Thoracic aorta (tissue), 2 donors: ENCODE data around the gene FBLN5. TPM values are rescaled to one million over a fixed set of nuclear protein-coding genes. Genes with fewer than 3 reads are reported as not detected.
"Not testable (repeated sequence)": the region's sequence is repeated elsewhere in the genome, so short reads cannot be mapped to it uniquely, and the experiment has no call there.

ENCODE experiments used
- ATAC-seq: fragments of 150-250 bp; one replicate; pipeline ENCODE4 v1.8.0; 2017; ENCODE audit warnings: low read depth; ENCODE audit not compliant: insufficient number of reproducible peaks, low FRiP score
- DNase-seq: peaks from one replicate; pipeline ENCODE4 v3.0.0-alpha.2; 2020; ENCODE audit warnings: low spot score
- H3K27ac ChIP-seq, 2 donors: fragments of 200-600 bp; sonication (generic); 1 replicate in 1 of 2; 2 replicates in 1 of 2; pipeline ENCODE4 v1.5.1; 2016; ENCODE audit warnings: mild to moderate bottlenecking in 2 of 2, moderate library complexity in 2 of 2
- H3K27me3 ChIP-seq: fragments of 200-600 bp; sonication (generic); replicated peaks from 2 replicates; pipeline ENCODE4 v1.6.0; 2016; ENCODE audit warnings: mild to moderate bottlenecking; ENCODE audit not compliant: insufficient read depth
- H3K36me3 ChIP-seq: fragments of 200-600 bp; sonication (generic); one replicate; pipeline ENCODE4 v1.5.1; 2016
- H3K4me1 ChIP-seq, 2 donors: fragments of 200-600 bp; sonication (generic); 1 replicate in 1 of 2; 2 replicates in 1 of 2; pipeline versions ENCODE4 v1.5.1 to v1.6.0; 2016; ENCODE audit warnings: low read depth in 2 of 2, mild to moderate bottlenecking in 1 of 2; ENCODE audit not compliant: control insufficient read depth in 1 of 2
- H3K4me3 ChIP-seq: fragments of 200-600 bp; sonication (generic); 2 replicates; pipeline ENCODE4 v1.5.1; 2016; ENCODE audit warnings: mild to moderate bottlenecking
- H3K9me3 ChIP-seq: fragments of 200-600 bp; sonication (generic); 2 replicates; pipeline ENCODE4 v1.5.1; 2016
- CTCF ChIP-seq: fragments of 200-600 bp; sonication (generic); IDR thresholded peaks from one replicate; pipeline ENCODE4 v1.5.1; 2019; ENCODE audit warnings: antibody characterized with exemption
- total RNA-seq, 2 donors: library from RNA; depleted of rRNA; stranded (reverse); fragments of >200 nt; gene quantifications; one replicate each; pipeline versions ENCODE4 v1.1.0 to v1.2.3, GENCODE V29; 2016

Gene FBLN5
- total RNA-seq, 2 donors from 2014 or later, result 824 to 1,103 TPM

- Histone ChIP-seq H3K4me3 (no peak overlapping the region), H3K27me3 (no peaks in the 10 kb centered on the region), H3K36me3 (no peaks in the 10 kb centered on the region), H3K27ac (peak overlapping the region; percentile 94 to 96), H3K4me1 (peaks cover 60 to 97% of the 10 kb centered on the region in 2 donors), H3K9me3 (no peaks in the 10 kb centered on the region)
- no peak for ATAC-seq
- no peak for TF ChIP-seq CTCF
- no peak for DNase-seq
Observed at GRCh38 chr14:91899806-91900205, 47.7 kb downstream of the FBLN5 start.

DNA sequence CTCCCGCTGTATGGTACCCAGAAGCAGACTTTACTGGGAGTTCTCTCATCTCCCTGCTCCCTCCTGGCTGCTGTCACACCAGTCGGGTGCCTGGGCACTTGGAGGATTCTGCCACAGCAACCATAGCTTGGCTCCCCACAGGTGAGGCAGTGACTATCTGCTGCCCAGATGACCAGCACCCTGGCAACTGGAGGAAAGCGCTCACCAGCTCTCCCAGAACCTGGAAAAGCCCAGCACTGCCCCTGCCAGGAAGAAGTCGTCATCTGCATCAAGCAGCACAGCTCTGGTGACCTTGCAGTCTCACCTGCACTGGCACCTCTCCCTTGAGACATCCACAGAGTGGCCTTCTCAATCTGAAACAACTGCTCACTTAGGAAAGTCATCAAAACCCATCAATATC is 48.3 kb downstream of the FBLN5 start:
- ATAC-seq (no peak), DNase-seq (no peak)
- no peaks in the 10 kb centered on the region for H3K27me3 ChIP-seq
- TF ChIP-seq CTCF, result no peak
- no peaks in the 10 kb centered on the region for H3K36me3 ChIP-seq
- H3K4me3 ChIP-seq, result no peak overlapping the region
- H3K4me1 ChIP-seq, result peaks cover 55 to 92% of the 10 kb centered on the region in 2 donors
- H3K27ac ChIP-seq, result peak overlapping the region; percentile 94 to 96
- no peaks in the 10 kb centered on the region for H3K9me3 ChIP-seq

GRCh38 chr14:91898372-91898771 is 49.1 kb downstream of the FBLN5 start:
- Histone ChIP-seq H3K27me3 (no peaks in the 10 kb centered on the region), H3K36me3 (peaks cover 2% of the 10 kb centered on the region), H3K4me3 (peak overlapping the region; percentile 35), H3K27ac (peak overlapping the region; percentile 94 to 96), H3K4me1 (peaks cover 50 to 91% of the 10 kb centered on the region in 2 donors), H3K9me3 (no peaks in the 10 kb centered on the region)
- TF ChIP-seq CTCF, result no peak
- ATAC-seq, result no peak
- no peak for DNase-seq

- peaks cover 48 to 91% of the 10 kb centered on the region in 2 donors for H3K4me1 ChIP-seq
Observed at GRCh38 chr14:91897716-91898115, 49.8 kb downstream of the FBLN5 start.

GRCh38 chr14:91897106-91897701 is 50.3 kb downstream of the FBLN5 start:
- DNase-seq (peak; percentile 84), ATAC-seq (peak; percentile 59)
- H3K27ac ChIP-seq, result peak overlapping the region; percentile 94 to 96
- H3K4me3 ChIP-seq, result no peak overlapping the region
- TF ChIP-seq CTCF, result no peak
- H3K4me1 ChIP-seq, result peaks cover 53 to 91% of the 10 kb centered on the region in 2 donors
- H3K27me3 ChIP-seq, result no peaks in the 10 kb centered on the region
- no peaks in the 10 kb centered on the region for H3K9me3 ChIP-seq
- H3K36me3 ChIP-seq, result peaks cover 5% of the 10 kb centered on the region

More at GRCh38 chr14:91897716-91898115, 49.8 kb downstream of the FBLN5 start:
- H3K36me3 ChIP-seq, H3K4me3 ChIP-seq, ATAC-seq, DNase-seq, H3K9me3 ChIP-seq, H3K27me3 ChIP-seq: not testable (repeated sequence)
- peak overlapping the region; percentile 94 to 96 for H3K27ac ChIP-seq

GRCh38 chr14:91896419-91896818 is 51.1 kb downstream of the FBLN5 start:
- H3K27me3 ChIP-seq, result no peaks in the 10 kb centered on the region
- peaks cover 55 to 91% of the 10 kb centered on the region in 2 donors for H3K4me1 ChIP-seq
- no peak for TF ChIP-seq CTCF
- ATAC-seq, result no peak
- peaks cover 5% of the 10 kb centered on the region for H3K36me3 ChIP-seq
- no peaks in the 10 kb centered on the region for H3K9me3 ChIP-seq
- DNase-seq, result no peak
- H3K27ac ChIP-seq, result peak overlapping the region; percentile 94 to 96
- no peak overlapping the region for H3K4me3 ChIP-seq
